ENCODE data around the gene WFS1. TPM values are rescaled to one million over a fixed set of nuclear protein-coding genes. Genes with fewer than 3 reads are reported as not detected.
A peak's percentile ranks its signal among the peaks of the same experiment; 100 is the strongest.

The WFS1 gene
- total RNA-seq, 1 donor: 0.42 TPM

GRCh38 chr4:6263526-6264224, 6.0 kb upstream of the WFS1 start:
- Histone ChIP-seq H3K4me3 (ENCODE audit: low read length) (no peak overlapping the region), H3K4me1 (ENCODE audit: insufficient read depth, low read length) (peaks cover 9% of the 10 kb centered on the region), H3K9me3 (ENCODE audit: low read depth, low read length) (no peaks in the 10 kb centered on the region), H3K27me3 (ENCODE audit: insufficient read depth, low read length) (no peaks in the 10 kb centered on the region)

DNA sequence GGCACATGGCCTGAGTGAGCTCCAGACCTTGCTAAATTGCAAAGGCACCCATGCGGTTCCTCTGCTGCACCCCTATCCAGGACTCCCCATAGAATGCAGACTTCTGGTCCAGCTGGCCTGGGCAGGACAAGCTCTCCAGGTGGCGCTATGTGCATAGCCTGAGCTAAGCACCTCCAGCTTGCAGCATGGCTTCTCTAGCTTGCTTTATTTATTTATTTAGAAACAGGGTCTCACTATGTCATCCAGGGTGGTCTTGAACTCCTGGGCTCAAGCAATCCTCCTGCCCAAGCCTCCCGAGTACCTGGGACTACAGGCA, 5.5 kb upstream of the WFS1 start:
- H3K9me3 ChIP-seq (ENCODE audit: low read depth, low read length): no peaks in the 10 kb centered on the region
- no peak overlapping the region for H3K4me3 ChIP-seq (ENCODE audit: low read length)
- H3K27me3 ChIP-seq (ENCODE audit: insufficient read depth, low read length): peaks cover 5% of the 10 kb centered on the region
- peaks cover 14% of the 10 kb centered on the region for H3K4me1 ChIP-seq (ENCODE audit: insufficient read depth, low read length)

DNA sequence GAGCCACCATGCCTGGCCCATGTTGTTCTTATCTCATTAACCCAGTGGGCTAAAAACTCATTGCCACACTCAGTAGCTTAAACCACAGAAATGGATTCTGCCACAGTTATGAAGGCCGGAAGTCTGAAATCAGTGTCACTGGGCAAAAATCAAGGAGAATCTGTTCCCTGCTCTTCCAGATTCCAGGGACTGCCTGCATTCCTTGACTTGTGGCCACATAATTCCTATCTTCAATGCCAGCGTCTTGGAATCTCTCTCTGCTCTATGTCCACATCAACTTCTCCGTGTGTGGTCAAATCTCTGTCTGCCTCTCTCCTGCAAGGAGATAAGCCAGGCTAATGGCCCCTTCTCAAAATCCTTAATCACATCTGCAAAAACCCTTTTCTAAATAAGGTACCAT, 4.1 kb upstream of the WFS1 start:
- peaks cover 7% of the 10 kb centered on the region for H3K27me3 ChIP-seq (ENCODE audit: insufficient read depth, low read length)
- no peak overlapping the region for H3K4me3 ChIP-seq (ENCODE audit: low read length)
- H3K4me1 ChIP-seq (ENCODE audit: insufficient read depth, low read length): peaks cover 17% of the 10 kb centered on the region

DNA sequence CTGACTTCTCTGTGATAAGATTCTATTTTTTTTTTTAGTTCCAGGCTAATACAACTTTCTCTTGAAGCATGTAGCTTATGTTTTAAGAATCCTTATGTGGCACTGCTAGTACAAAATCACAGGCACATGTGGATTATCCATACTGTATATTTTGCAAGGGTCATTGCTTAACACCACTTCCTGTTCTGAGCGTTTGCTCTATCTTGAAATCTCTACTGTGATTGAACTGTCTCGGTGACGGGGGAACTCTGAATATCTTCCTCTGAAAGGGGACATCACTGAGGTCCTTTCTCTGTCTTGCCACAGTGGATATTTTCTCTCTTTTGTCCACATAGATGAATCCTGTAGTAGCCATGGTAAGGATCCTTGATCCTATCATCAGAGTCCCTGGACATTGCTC, 2.1 kb upstream of the WFS1 start:
- Histone ChIP-seq H3K27me3 (ENCODE audit: insufficient read depth, low read length) (peaks cover 12% of the 10 kb centered on the region), H3K4me3 (ENCODE audit: low read length) (no peak overlapping the region), H3K4me1 (ENCODE audit: insufficient read depth, low read length) (peaks cover 19% of the 10 kb centered on the region), H3K9me3 (ENCODE audit: low read depth, low read length) (no peaks in the 10 kb centered on the region)

More for the DNA sequence above, 4.1 kb upstream of the WFS1 start:
- H3K9me3 ChIP-seq (ENCODE audit: low read depth, low read length): no peaks in the 10 kb centered on the region

DNA sequence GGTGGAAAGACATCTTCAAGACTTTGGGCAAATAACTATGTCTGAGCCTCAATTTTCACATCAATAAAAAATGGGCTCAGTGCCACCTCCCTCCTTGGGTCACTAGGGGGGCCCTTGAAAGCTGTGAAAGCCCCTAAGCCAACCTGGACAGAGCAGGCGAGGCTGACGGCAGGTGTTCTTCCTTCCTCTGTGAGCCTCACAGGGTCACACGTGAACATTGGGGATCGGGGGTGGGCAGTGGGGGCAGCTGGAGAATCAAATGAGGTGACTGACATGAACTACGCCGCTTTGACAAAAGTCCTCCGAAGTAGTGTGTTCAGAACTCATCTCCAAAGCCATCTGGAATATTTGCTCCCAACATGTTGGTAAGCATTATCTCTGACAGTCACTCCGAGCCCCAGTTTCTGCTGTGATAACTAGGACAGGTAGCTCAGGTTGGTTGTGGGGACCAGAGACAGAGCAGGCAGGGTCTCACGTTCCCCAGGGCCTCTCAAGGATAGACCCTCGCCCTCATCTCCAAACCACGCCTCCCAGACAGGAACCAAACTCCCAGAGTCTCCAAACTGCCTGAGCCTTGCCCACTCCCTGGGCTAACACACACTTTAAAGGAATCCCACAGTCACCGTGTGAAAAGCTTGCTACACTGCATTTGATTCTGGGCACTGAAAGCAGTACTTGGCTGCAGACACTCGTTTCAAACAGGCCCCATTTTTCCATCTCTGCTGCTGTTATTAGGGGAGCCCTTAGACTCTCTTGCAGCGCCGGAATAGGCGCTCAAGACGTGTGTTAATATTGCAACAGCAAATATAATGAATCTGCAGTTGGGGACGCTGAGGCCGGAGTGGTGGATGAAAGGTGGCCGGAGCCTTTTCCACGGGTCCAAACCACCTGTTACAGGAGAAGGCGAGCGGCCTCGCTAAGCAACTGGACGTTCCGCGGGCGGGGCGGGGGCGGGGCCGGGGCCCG, 717 bp upstream of the WFS1 start:
- peak overlapping the region; percentile 54 for H3K4me3 ChIP-seq (ENCODE audit: low read length)
- peaks cover 12% of the 10 kb centered on the region for H3K27me3 ChIP-seq (ENCODE audit: insufficient read depth, low read length)
- peaks cover 19% of the 10 kb centered on the region for H3K4me1 ChIP-seq (ENCODE audit: insufficient read depth, low read length)
- no peaks in the 10 kb centered on the region for H3K9me3 ChIP-seq (ENCODE audit: low read depth, low read length)

GRCh38 chr4:6270636-6271121, 1.0 kb downstream of the WFS1 start:
- peaks cover 19% of the 10 kb centered on the region for H3K4me1 ChIP-seq (ENCODE audit: insufficient read depth, low read length)
- H3K9me3 ChIP-seq (ENCODE audit: low read depth, low read length): no peaks in the 10 kb centered on the region
- H3K27me3 ChIP-seq (ENCODE audit: insufficient read depth, low read length): peaks cover 12% of the 10 kb centered on the region
- H3K4me3 ChIP-seq (ENCODE audit: low read length): no peak overlapping the region

DNA sequence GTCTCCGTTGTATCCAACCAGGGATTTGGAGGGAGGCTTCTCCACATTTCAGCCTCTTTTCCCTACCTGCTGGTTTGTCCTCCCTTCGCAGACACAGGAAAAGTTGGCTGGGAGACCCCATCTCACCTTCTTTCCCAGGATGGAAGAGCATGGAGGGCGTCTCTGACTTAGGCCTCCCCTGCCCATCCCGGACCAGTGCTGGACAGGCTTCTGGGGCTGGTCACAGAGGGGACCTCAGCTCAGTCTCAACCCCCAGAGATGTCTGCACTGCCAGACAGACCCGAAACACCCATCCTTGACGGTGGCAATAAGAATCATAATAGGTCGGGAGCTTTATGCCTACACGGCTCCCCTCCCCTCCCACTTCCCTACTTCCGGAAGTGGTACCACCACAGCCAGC, 1.6 kb downstream of the WFS1 start:
- Histone ChIP-seq H3K9me3 (ENCODE audit: low read depth, low read length) (no peaks in the 10 kb centered on the region), H3K4me3 (ENCODE audit: low read length) (no peak overlapping the region), H3K27me3 (ENCODE audit: insufficient read depth, low read length) (peaks cover 12% of the 10 kb centered on the region), H3K4me1 (ENCODE audit: insufficient read depth, low read length) (peaks cover 19% of the 10 kb centered on the region)

DNA sequence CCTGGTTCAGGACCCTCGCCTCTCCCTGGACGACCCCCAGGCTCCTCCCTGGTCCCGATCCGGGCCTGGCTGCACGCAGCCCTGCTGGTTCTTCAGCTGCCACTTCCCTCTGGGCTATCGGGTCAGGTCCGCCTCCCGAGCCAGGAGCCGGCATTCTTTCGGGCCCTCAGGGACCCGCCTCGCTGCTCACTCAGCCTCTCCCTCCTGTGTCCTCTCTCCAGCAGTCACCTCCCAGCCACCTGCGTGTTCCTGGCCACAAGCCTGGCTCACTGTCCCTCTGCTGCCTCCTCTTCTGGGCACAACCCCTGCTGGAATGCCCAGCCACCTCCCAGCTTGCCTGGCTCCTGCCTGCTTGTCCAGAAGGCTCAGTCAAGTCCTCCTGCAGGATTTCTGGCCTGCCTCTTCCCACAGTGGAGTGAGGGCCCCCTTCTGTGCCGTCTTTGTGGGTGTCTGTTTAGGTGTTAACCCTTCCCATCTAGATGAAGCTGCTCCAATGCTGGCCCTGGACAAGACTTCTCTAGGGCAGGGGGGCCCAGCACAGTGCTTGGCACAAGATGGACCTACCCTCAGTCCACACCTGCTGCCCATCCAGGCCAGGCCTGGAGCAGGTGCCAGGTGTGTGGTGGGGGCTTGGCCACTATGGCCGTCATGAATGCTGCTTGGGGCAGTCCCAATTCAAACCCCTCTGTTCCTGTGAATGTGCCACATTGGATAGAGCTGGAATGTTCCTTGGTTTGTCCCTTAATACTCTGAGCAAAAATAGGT, 2.2 kb downstream of the WFS1 start:
- Histone ChIP-seq H3K9me3 (ENCODE audit: low read depth, low read length) (no peaks in the 10 kb centered on the region), H3K27me3 (ENCODE audit: insufficient read depth, low read length) (peaks cover 12% of the 10 kb centered on the region), H3K4me3 (ENCODE audit: low read length) (no peak overlapping the region), H3K4me1 (ENCODE audit: insufficient read depth, low read length) (peaks cover 19% of the 10 kb centered on the region)

- H3K4me1 ChIP-seq (ENCODE audit: insufficient read depth, low read length): peaks cover 15% of the 10 kb centered on the region
- H3K9me3 ChIP-seq (ENCODE audit: low read depth, low read length): no peaks in the 10 kb centered on the region
- H3K27me3 ChIP-seq (ENCODE audit: insufficient read depth, low read length): peaks cover 12% of the 10 kb centered on the region
- H3K4me3 ChIP-seq (ENCODE audit: low read length): no peak overlapping the region
These were observed 3.4 kb downstream of the WFS1 start for GRCh38 chr4:6272863-6273660.

- Histone ChIP-seq H3K9me3 (ENCODE audit: low read depth, low read length) (no peaks in the 10 kb centered on the region), H3K4me3 (ENCODE audit: low read length) (no peak overlapping the region), H3K4me1 (ENCODE audit: insufficient read depth, low read length) (peaks cover 17% of the 10 kb centered on the region), H3K27me3 (ENCODE audit: insufficient read depth, low read length) (peaks cover 12% of the 10 kb centered on the region)
These were observed 4.0 kb downstream of the WFS1 start for GRCh38 chr4:6273661-6273990.

DNA sequence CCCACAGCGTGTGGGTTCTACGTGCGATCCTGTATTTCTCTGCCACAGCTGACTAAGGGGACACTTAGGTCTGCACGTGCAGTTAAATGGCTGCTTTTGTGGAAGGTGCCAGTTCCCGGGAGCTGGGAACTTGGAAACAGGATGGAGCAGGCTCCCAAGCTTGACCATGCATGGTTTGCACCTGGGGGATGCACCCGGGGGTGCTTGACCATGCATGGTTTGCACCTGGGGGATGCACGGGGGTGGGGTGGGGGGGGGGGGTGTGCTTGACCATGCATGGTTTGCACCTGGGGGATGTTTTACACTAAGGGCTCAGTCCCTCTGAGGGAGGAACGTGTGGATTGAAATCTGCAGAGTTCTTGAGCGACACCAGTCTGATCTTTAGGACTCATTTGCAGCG, 5.7 kb downstream of the WFS1 start:
- H3K27me3 ChIP-seq (ENCODE audit: insufficient read depth, low read length): peaks cover 7% of the 10 kb centered on the region
- no peaks in the 10 kb centered on the region for H3K9me3 ChIP-seq (ENCODE audit: low read depth, low read length)
- H3K4me1 ChIP-seq (ENCODE audit: insufficient read depth, low read length): peaks cover 15% of the 10 kb centered on the region
- H3K4me3 ChIP-seq (ENCODE audit: low read length): no peak overlapping the region

- Histone ChIP-seq H3K4me1 (ENCODE audit: insufficient read depth, low read length) (peaks cover 11% of the 10 kb centered on the region), H3K9me3 (ENCODE audit: low read depth, low read length) (no peaks in the 10 kb centered on the region)
These were observed 6.5 kb downstream of the WFS1 start for GRCh38 chr4:6275898-6276806.

GRCh38 chr4:6277139-6277802, 7.6 kb downstream of the WFS1 start:
- no peak overlapping the region for H3K4me3 ChIP-seq (ENCODE audit: low read length)
- H3K27me3 ChIP-seq (ENCODE audit: insufficient read depth, low read length): no peaks in the 10 kb centered on the region
- peaks cover 11% of the 10 kb centered on the region for H3K4me1 ChIP-seq (ENCODE audit: insufficient read depth, low read length)
- H3K9me3 ChIP-seq (ENCODE audit: low read depth, low read length): no peaks in the 10 kb centered on the region

More at GRCh38 chr4:6275898-6276806, 6.5 kb downstream of the WFS1 start:
- H3K4me3 ChIP-seq (ENCODE audit: low read length): no peak overlapping the region
- no peaks in the 10 kb centered on the region for H3K27me3 ChIP-seq (ENCODE audit: insufficient read depth, low read length)

Data from mononuclear cell (primary cell).